OCI-LY1 (cell line): Measurements from ENCODE around the gene TSEN34.

Experiments used
- H2AFZ ChIP-seq: fragments of 200-600 bp; sonication (generic), shearing (Covaris generic); 2 replicates; pipeline ENCODE4 v1.6.0; 2014; ENCODE audit warnings: antibody characterized with exemption, mild to moderate bottlenecking, low read length
- H3F3A ChIP-seq: fragments of 200-600 bp; sonication (generic), shearing (Covaris generic); 2 replicates; pipeline ENCODE4 v1.6.0; 2014; ENCODE audit warnings: mild to moderate bottlenecking, antibody characterized with exemption, low read length, moderate library complexity; ENCODE audit not compliant: insufficient read depth
- H3K27ac ChIP-seq: fragments of 200-600 bp; sonication (generic); 2 replicates; pipeline ENCODE4 v1.5.1; 2014; ENCODE audit warnings: low read length, mixed run types, mild to moderate bottlenecking, low read depth; ENCODE audit not compliant: poor library complexity, severe bottlenecking
- H3K27me3 ChIP-seq: fragments of 200-600 bp; sonication (generic); 2 replicates; pipeline ENCODE4 v1.6.0; 2014; ENCODE audit warnings: antibody characterized with exemption, mild to moderate bottlenecking, low read length, moderate library complexity; ENCODE audit not compliant: insufficient read depth
- H3K36me3 ChIP-seq: fragments of 200-600 bp; sonication (generic); 2 replicates; pipeline ENCODE4 v1.6.1; 2014; ENCODE audit warnings: mild to moderate bottlenecking, antibody characterized with exemption, low read length, moderate library complexity, mixed read lengths; ENCODE audit not compliant: insufficient read depth
- H3K4me1 ChIP-seq: fragments of 200-600 bp; sonication (generic); 2 replicates; pipeline ENCODE4 v1.5.1; 2014; ENCODE audit warnings: mild to moderate bottlenecking, low read length, moderate library complexity; ENCODE audit not compliant: insufficient read depth, severe bottlenecking
- H3K4me2 ChIP-seq: fragments of 200-600 bp; sonication (generic), shearing (Covaris generic); 2 replicates; pipeline ENCODE4 v1.6.1; 2014; ENCODE audit warnings: low read length
- H3K4me3 ChIP-seq: fragments of 200-600 bp; sonication (generic); 2 replicates; pipeline ENCODE4 v1.5.1; 2014; ENCODE audit warnings: low read length, low read depth, mild to moderate bottlenecking, mixed read lengths; ENCODE audit not compliant: poor library complexity, severe bottlenecking
- H3K79me2 ChIP-seq: fragments of 200-600 bp; shearing (Covaris generic); 2 replicates; pipeline ENCODE4 v1.6.1; 2016; ENCODE audit warnings: mixed run types, low read length, mixed read lengths; ENCODE audit not compliant: insufficient read depth
- H3K9ac ChIP-seq: fragments of 200-600 bp; sonication (generic), shearing (Covaris generic); 2 replicates; pipeline ENCODE4 v1.6.1; 2014; ENCODE audit warnings: mild to moderate bottlenecking, low read length, mixed read lengths
- H3K9me2 ChIP-seq: fragments of 200-600 bp; sonication (generic), shearing (Covaris generic); 2 replicates; pipeline ENCODE4 v1.6.1; 2014; ENCODE audit warnings: low read depth, mild to moderate bottlenecking, low read length, mixed read lengths
- H3K9me3 ChIP-seq: fragments of 200-600 bp; shearing (Covaris generic); 2 replicates; pipeline ENCODE4 v1.6.1; 2014; ENCODE audit warnings: low read length, mixed read lengths
- H4K20me1 ChIP-seq: fragments of 200-600 bp; sonication (generic), shearing (Covaris generic); 2 replicates; pipeline ENCODE4 v1.6.0; 2016; ENCODE audit warnings: mild to moderate bottlenecking, low read length; ENCODE audit not compliant: insufficient read depth
- CTCF ChIP-seq: fragments of 200-600 bp; sonication (generic), shearing (Covaris generic); IDR thresholded peaks from 2 replicates; pipeline ENCODE4 v1.5.1; 2017; ENCODE audit warnings: mild to moderate bottlenecking, antibody characterized with exemption, low read length, moderate library complexity, mixed read lengths
- EZH2 ChIP-seq: fragments of 200-600 bp; sonication (generic), shearing (Covaris generic); IDR thresholded peaks from 2 replicates; pipeline ENCODE4 v1.8.0; 2017; ENCODE audit warnings: borderline replicate concordance, mixed run types, mild to moderate bottlenecking, antibody characterized with exemption, low read length, moderate library complexity, mixed read lengths

Gene TSEN34

DNA sequence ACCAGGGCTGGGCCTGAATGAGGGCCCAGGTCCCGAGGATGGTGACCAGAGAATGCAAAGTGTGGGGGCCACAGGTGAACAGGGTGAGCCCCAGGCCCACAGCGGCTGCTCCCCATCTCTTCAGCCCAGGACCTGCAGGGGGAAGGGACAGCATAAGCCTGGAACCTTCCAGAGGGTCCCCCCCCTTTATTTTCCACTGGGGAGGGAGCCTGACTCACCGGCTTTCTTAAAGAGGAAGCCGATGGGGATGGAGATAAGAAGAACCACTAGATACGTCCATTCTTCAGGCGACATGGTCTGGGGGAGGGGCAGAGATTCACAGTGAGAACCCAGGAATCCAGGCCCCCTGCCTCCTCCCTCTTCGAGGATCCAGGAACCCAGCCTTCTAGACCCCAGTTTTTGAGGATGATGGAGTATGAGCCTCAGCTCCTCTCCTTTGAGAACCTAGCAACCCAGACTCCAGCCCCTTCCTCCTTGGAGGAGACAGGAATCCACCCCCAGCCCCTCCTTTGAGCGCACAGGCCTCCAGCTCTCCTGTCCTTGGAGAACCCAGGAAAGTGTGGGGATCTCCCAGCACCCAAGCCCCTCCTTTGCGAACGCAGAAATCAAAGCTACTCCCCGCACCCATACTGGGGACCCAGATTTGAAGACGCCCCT is 2.8 kb upstream of the TSEN34 start:
- H3K36me3 ChIP-seq = peaks cover 7% of the 10 kb centered on the region; the same call in 1 of the 2 replicates
- peak overlapping the region; percentile 92 for H3K27ac ChIP-seq
- no peaks in the 10 kb centered on the region for H3K79me2 ChIP-seq

DNA sequence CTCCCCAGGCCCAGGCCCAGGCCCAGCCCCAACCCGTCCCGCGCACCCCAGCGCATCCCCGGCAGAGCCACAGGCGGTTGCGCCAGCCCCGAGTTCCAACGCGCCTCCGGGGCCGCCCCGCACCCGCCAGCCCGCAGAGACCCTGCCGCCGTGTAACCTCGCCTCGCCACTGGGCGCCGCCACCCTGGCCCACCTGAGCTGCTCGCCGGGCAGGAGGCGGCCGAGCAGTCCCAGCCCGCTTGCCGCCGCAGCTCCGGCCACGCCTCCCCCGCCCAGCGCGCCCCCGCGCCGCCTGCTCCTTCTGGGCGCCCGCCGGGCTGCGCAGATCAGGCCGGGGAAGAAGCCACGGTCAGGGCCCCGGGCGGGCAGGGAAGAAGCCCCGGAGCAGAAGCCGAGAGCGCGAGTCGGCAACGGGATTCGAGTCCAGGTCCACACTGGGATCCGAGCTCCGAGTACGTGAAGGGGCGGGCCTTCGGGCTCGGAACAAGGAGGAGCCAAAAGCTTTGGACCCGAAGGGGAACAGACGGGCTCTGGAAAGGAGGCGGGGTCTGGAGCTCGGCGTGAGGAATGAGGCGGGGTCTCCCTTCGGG is 1.9 kb upstream of the TSEN34 start, which contains the start of gene MBOAT7:
Gene MBOAT7, minus strand, starts transcription at position 436 of the 590 bp plus-strand sequence. CDS start 1,072 bp downstream, outside the sequence.
- H3K27ac ChIP-seq = peak within 1 kb of the TSS; percentile 92
- peaks cover 11% of the 10 kb centered on the region; the same call in 1 of the 2 replicates for H3K36me3 ChIP-seq
- H3K9me3 ChIP-seq = no peaks in the 10 kb centered on the region
- no peaks in the 10 kb centered on the region for H3K9me2 ChIP-seq
- H3K4me2 ChIP-seq = peak within 1 kb of the TSS; percentile 93
- no peaks in the 10 kb centered on the region for H3F3A ChIP-seq
- peaks cover 21% of the 10 kb centered on the region for H3K4me1 ChIP-seq
- no peaks in the 10 kb centered on the region for H3K79me2 ChIP-seq
- no peak within 1 kb of the TSS for H2AFZ ChIP-seq
- H3K9ac ChIP-seq = peak within 1 kb of the TSS; percentile 92
- peak within 1 kb of the TSS; percentile 82 for H3K4me3 ChIP-seq
- H4K20me1 ChIP-seq = no peaks in the 10 kb centered on the region
- H3K27me3 ChIP-seq = no peaks in the 10 kb centered on the region
- no peak for TF ChIP-seq EZH2
- TF ChIP-seq CTCF = peak; percentile 52

More for the DNA sequence above, 2.8 kb upstream of the TSEN34 start:
- H3K4me2 ChIP-seq = peak overlapping the region; percentile 93
- H3K9me2 ChIP-seq = no peaks in the 10 kb centered on the region
- peaks cover 21% of the 10 kb centered on the region for H3K4me1 ChIP-seq
- H3K9ac ChIP-seq = peak overlapping the region; percentile 92
- TF ChIP-seq CTCF (no peak), EZH2 (no peak)
- no peaks in the 10 kb centered on the region for H4K20me1 ChIP-seq
- H3K4me3 ChIP-seq = peak overlapping the region; percentile 82
- no peak overlapping the region for H2AFZ ChIP-seq
- no peaks in the 10 kb centered on the region for H3F3A ChIP-seq
- no peaks in the 10 kb centered on the region for H3K9me3 ChIP-seq
- no peaks in the 10 kb centered on the region for H3K27me3 ChIP-seq

- no peak for TF ChIP-seq EZH2
- TF ChIP-seq CTCF = no peak
- Histone ChIP-seq H3K4me1 (peaks cover 21% of the 10 kb centered on the region), H3K27ac (peak overlapping the region; percentile 92), H3K9me3 (no peaks in the 10 kb centered on the region), H3K27me3 (no peaks in the 10 kb centered on the region), H3K4me3 (peak overlapping the region; percentile 82), H3K9ac (peak overlapping the region; percentile 92), H3F3A (no peaks in the 10 kb centered on the region), H3K4me2 (peak overlapping the region; percentile 93), H4K20me1 (no peaks in the 10 kb centered on the region), H3K36me3 (peaks cover 16% of the 10 kb centered on the region; the same call in 1 of the 2 replicates), H2AFZ (no peak overlapping the region), H3K79me2 (no peaks in the 10 kb centered on the region), H3K9me2 (no peaks in the 10 kb centered on the region)
Measured at GRCh38 chr19:54189735-54190502, 1.2 kb upstream of the TSEN34 start.
